ENCODE results near the gene SHC2.
A peak's percentile ranks its signal among the peaks of the same experiment; 100 is the strongest.
"Not testable (repeated sequence)": the region's sequence is repeated elsewhere in the genome, so short reads cannot be mapped to it uniquely, and the experiment has no call there.

The SHC2 gene

DNA sequence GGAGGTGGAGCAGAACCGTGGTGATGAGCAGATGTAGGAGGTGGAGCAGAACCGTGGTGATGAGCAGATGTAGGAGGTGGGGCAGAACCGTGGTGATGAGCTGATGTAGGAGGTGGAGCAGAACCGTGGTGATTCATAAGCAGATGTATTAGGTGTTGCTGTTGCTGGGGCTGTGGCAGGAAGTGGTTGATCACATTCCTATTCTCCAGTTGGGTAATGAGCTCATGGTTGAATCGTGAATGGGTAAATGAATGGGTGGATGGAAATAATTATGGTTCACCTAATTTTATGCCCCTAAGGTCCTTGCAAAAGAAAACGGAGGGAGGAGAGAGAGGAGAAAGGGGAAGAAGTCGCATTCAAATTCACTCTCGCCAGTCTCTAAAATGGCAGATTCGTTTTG lies 78.3 kb downstream of the SHC2 start:
- Mint-ChIP-seq H3K4me1 (ENCODE audit: low read depth) (peaks cover 30% of the 10 kb centered on the region), H3K27ac (peak overlapping the region; percentile 91), H3K27me3 (peaks cover 43% of the 10 kb centered on the region), H3K4me3 (peak overlapping the region; percentile 76)
- H3K36me3 Mint-ChIP-seq (ENCODE audit: low read depth); H3K9me3 Mint-ChIP-seq: not testable (repeated sequence)

- peak overlapping the region; percentile 57 for H3K27ac Mint-ChIP-seq
- H3K27me3 Mint-ChIP-seq = peaks cover 38% of the 10 kb centered on the region
These were observed 78.9 kb downstream of the SHC2 start for GRCh38 chr19:381901-382300.

GRCh38 chr19:380618-381219 lies 80.1 kb downstream of the SHC2 start:
- Mint-ChIP-seq H3K27me3 (peaks cover 27% of the 10 kb centered on the region), H3K27ac (peak overlapping the region; percentile 45), H3K4me1 (ENCODE audit: low read depth) (peaks cover 30% of the 10 kb centered on the region)
- not testable (repeated sequence) for H3K4me3 Mint-ChIP-seq; H3K9me3 Mint-ChIP-seq; H3K36me3 Mint-ChIP-seq (ENCODE audit: low read depth)

More at GRCh38 chr19:381901-382300, 78.9 kb downstream of the SHC2 start:
- peaks cover 30% of the 10 kb centered on the region for H3K4me1 Mint-ChIP-seq (ENCODE audit: low read depth)
- not testable (repeated sequence) for H3K36me3 Mint-ChIP-seq (ENCODE audit: low read depth); H3K4me3 Mint-ChIP-seq; H3K9me3 Mint-ChIP-seq

DNA sequence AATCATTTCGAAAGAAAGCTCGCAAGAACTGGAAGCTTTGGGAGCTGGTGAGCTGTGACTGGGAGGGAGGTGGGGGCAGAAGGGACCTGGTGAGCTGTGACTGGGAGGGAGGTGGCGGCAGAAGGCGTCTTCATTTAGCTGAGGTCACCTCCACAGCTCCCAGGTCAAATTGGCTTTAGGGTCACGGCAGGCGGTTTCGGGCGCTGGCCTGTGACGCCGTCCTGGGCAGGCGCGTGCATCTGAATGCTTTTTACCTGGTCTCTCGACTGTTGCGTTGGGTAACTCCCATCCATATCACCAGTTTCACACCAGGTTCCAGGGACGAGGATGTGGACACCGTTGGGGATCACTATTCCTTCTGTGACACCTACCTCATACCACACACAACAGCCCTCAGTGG lies 81.0 kb downstream of the SHC2 start:
- no peaks in the 10 kb centered on the region for H3K9me3 Mint-ChIP-seq
- H3K36me3 Mint-ChIP-seq (ENCODE audit: low read depth) = no peaks in the 10 kb centered on the region
- H3K4me1 Mint-ChIP-seq (ENCODE audit: low read depth) = peaks cover 30% of the 10 kb centered on the region
- H3K4me3 Mint-ChIP-seq = no peak overlapping the region
- H3K27me3 Mint-ChIP-seq = peaks cover 20% of the 10 kb centered on the region
- no peak overlapping the region for H3K27ac Mint-ChIP-seq

GRCh38 chr19:378706-379105 lies 82.1 kb downstream of the SHC2 start:
- peaks cover 21% of the 10 kb centered on the region for H3K4me1 Mint-ChIP-seq (ENCODE audit: low read depth)
- no peak overlapping the region for H3K27ac Mint-ChIP-seq

DNA sequence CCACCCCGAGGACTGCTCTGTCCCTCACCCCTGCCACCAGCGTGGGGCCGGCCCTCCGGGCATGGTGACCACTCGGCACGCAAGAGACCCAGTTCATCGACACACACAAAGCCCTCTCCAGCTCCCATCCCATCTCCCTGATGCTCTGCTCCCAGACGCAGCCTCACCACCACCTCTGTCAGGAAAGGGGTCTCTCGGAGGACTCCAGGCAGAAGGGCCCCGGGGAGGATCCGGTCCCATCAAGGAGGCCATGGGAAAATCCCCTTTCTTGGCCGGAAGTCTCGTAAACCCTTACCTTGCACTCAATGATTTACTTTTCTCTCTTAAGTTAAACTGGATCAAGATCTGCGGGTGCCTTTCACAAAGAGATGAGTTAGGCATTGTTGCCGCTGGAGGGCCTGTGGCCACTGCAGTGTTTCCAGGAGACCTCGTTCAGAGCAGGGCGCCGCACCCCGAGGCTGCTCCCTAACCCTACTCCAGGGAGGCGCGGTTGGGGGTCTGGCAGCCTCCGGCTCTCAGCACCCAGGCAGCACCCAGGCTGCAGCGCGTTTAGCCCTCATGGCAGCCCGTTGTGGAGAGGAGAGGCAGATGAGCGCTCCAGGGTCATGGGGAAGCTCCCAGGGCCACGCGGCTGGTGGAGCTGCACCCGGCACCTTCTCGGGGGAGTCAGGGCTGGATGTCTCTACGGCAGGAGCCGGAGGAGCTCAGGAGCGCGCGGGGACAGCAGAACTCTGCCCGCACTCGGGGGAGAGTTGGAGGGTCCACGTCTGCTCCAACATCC lies 82.8 kb downstream of the SHC2 start:
- Mint-ChIP-seq H3K36me3 (ENCODE audit: low read depth) (no peaks in the 10 kb centered on the region), H3K9me3 (no peaks in the 10 kb centered on the region), H3K4me3 (no peak overlapping the region), H3K4me1 (ENCODE audit: low read depth) (peaks cover 14% of the 10 kb centered on the region), H3K27ac (no peak overlapping the region), H3K27me3 (peaks cover 5% of the 10 kb centered on the region)

More at GRCh38 chr19:378706-379105, 82.1 kb downstream of the SHC2 start:
- Mint-ChIP-seq H3K9me3 (no peaks in the 10 kb centered on the region), H3K36me3 (ENCODE audit: low read depth) (no peaks in the 10 kb centered on the region), H3K4me3 (no peak overlapping the region), H3K27me3 (peaks cover 10% of the 10 kb centered on the region)

DNA sequence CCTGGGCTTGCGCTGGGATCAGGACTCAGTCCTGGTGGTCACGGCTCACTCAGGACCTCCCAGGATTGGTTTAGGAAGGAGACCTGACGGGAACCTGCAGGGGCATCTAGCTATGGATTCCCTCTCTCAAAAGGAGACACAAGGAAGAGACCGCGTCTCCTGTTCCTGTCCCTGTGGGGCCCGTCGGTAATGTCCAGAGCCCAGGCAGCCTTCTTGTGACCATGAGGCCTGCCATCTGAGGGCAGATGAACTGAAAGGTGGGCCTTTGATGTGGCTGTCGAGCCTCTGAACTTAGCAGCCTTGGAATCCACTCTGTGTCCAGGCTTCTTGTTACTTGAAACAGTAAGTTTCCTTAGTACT lies 84.7 kb downstream of the SHC2 start:
- no peaks in the 10 kb centered on the region for H3K36me3 Mint-ChIP-seq (ENCODE audit: low read depth)

GRCh38 chr19:375395-376110 lies 85.3 kb downstream of the SHC2 start:
- no peak overlapping the region for H3K4me3 Mint-ChIP-seq
- H3K27me3 Mint-ChIP-seq = peaks cover 10% of the 10 kb centered on the region
- H3K36me3 Mint-ChIP-seq (ENCODE audit: low read depth) = no peaks in the 10 kb centered on the region
- H3K4me1 Mint-ChIP-seq (ENCODE audit: low read depth) = peaks cover 1% of the 10 kb centered on the region
- H3K27ac Mint-ChIP-seq = no peak overlapping the region
- no peaks in the 10 kb centered on the region for H3K9me3 Mint-ChIP-seq

More for the DNA sequence above, 84.7 kb downstream of the SHC2 start:
- H3K4me3 Mint-ChIP-seq = no peak overlapping the region
- H3K4me1 Mint-ChIP-seq (ENCODE audit: low read depth) = peaks cover 4% of the 10 kb centered on the region
- H3K9me3 Mint-ChIP-seq = no peaks in the 10 kb centered on the region
- no peak overlapping the region for H3K27ac Mint-ChIP-seq
- peaks cover 10% of the 10 kb centered on the region for H3K27me3 Mint-ChIP-seq

DNA sequence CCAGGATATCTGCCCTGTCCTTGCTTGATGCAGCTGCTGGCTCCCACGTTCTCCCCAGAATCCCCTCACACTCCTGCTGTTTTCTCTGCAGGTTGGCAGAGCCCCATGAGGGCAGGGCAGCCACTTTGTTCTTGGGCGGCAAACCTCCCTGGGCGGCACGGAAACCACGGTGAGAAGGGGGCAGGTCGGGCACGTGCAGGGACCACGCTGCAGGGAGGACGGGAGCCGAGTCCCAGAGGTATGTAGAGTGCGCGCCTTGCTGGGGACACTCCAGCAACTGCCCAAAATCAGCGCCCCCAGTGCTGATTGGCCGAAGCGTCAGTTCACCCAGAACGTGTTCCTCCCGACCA lies 86.0 kb downstream of the SHC2 start:
- H3K36me3 Mint-ChIP-seq (ENCODE audit: low read depth) = no peaks in the 10 kb centered on the region
- no peak overlapping the region for H3K4me3 Mint-ChIP-seq
- no peaks in the 10 kb centered on the region for H3K9me3 Mint-ChIP-seq
- H3K4me1 Mint-ChIP-seq (ENCODE audit: low read depth) = no peaks in the 10 kb centered on the region
- peaks cover 11% of the 10 kb centered on the region for H3K27me3 Mint-ChIP-seq
- H3K27ac Mint-ChIP-seq = no peak overlapping the region

GRCh38 chr19:374183-374885 lies 86.5 kb downstream of the SHC2 start:
- Mint-ChIP-seq H3K27me3 (peaks cover 16% of the 10 kb centered on the region), H3K36me3 (ENCODE audit: low read depth) (no peaks in the 10 kb centered on the region), H3K4me3 (no peak overlapping the region), H3K27ac (no peak overlapping the region), H3K4me1 (ENCODE audit: low read depth) (no peaks in the 10 kb centered on the region), H3K9me3 (no peaks in the 10 kb centered on the region)

- Mint-ChIP-seq H3K27me3 (peaks cover 21% of the 10 kb centered on the region), H3K36me3 (ENCODE audit: low read depth) (no peaks in the 10 kb centered on the region)
These were observed 87.2 kb downstream of the SHC2 start for GRCh38 chr19:373391-374182.

GRCh38 chr19:372306-372890 lies 88.4 kb downstream of the SHC2 start:
- no peak overlapping the region for H3K27ac Mint-ChIP-seq
- peaks cover 27% of the 10 kb centered on the region for H3K27me3 Mint-ChIP-seq
- no peaks in the 10 kb centered on the region for H3K36me3 Mint-ChIP-seq (ENCODE audit: low read depth)
- H3K4me3 Mint-ChIP-seq = no peak overlapping the region
- H3K4me1 Mint-ChIP-seq (ENCODE audit: low read depth) = no peaks in the 10 kb centered on the region
- no peaks in the 10 kb centered on the region for H3K9me3 Mint-ChIP-seq

More at GRCh38 chr19:373391-374182, 87.2 kb downstream of the SHC2 start:
- H3K4me3 Mint-ChIP-seq = no peak overlapping the region
- H3K9me3 Mint-ChIP-seq = no peaks in the 10 kb centered on the region
- H3K4me1 Mint-ChIP-seq (ENCODE audit: low read depth) = no peaks in the 10 kb centered on the region
- no peak overlapping the region for H3K27ac Mint-ChIP-seq

GRCh38 chr19:371501-372168 lies 89.2 kb downstream of the SHC2 start:
- Mint-ChIP-seq H3K4me1 (ENCODE audit: low read depth) (no peaks in the 10 kb centered on the region), H3K36me3 (ENCODE audit: low read depth) (no peaks in the 10 kb centered on the region), H3K27me3 (peaks cover 32% of the 10 kb centered on the region), H3K4me3 (no peak overlapping the region), H3K9me3 (no peaks in the 10 kb centered on the region), H3K27ac (no peak overlapping the region)

Measured in stimulated activated naive CD8-positive, alpha-beta T cell treated with anti-CD3 and anti-CD28 coated beads, Interleukin-15, Interleukin-2, amounts not matched to agents 100 ng/mL and 50 ng/mL, for 24 hours (primary cell).